ENCODE measurements around the gene TRIM31.

- TF ChIP-seq TAF1 (conservative IDR thresholded peaks at IDR 0.05) (no peak), YY1 (IDR thresholded peaks at IDR 0.05) (no peak), CTCF (IDR thresholded peaks at IDR 0.05; ENCODE audit: low read depth, low read length, missing input control) (no peak)
Measured at GRCh38 chr6:30149858-30150550, 37.1 kb upstream of the TRIM31 start.
